Measurements from ENCODE around the gene ARSI.

Gene ARSI

GRCh38 chr5:150263801-150264621 is 38.7 kb downstream of the ARSI start:
- H3K27me3 Mint-ChIP-seq: peaks cover 2% of the 10 kb centered on the region
- ATAC-seq (peak; percentile 27), DNase-seq (no peak)
- H3K4me3 Mint-ChIP-seq: no peak overlapping the region
- no peaks in the 10 kb centered on the region for H3K36me3 Mint-ChIP-seq (ENCODE audit: low read depth)
- no peaks in the 10 kb centered on the region for H3K9me3 Mint-ChIP-seq
- H3K27ac Mint-ChIP-seq: no peak overlapping the region
- H3K4me1 Mint-ChIP-seq: no peaks in the 10 kb centered on the region

- DNase-seq: no peak
- H3K36me3 Mint-ChIP-seq (ENCODE audit: low read depth): no peaks in the 10 kb centered on the region
- no peak overlapping the region for H3K4me3 Mint-ChIP-seq
- no peak overlapping the region for H3K27ac Mint-ChIP-seq
- no peaks in the 10 kb centered on the region for H3K4me1 Mint-ChIP-seq
- no peak for ATAC-seq
- H3K9me3 Mint-ChIP-seq: no peaks in the 10 kb centered on the region
- H3K27me3 Mint-ChIP-seq: peaks cover 2% of the 10 kb centered on the region
These were observed 39.3 kb downstream of the ARSI start for GRCh38 chr5:150263375-150263775.

GRCh38 chr5:150262502-150262901 is 40.2 kb downstream of the ARSI start:
- ATAC-seq (no peak), DNase-seq (no peak)
- H3K27me3 Mint-ChIP-seq: peaks cover 2% of the 10 kb centered on the region
- no peaks in the 10 kb centered on the region for H3K36me3 Mint-ChIP-seq (ENCODE audit: low read depth)
- H3K4me3 Mint-ChIP-seq: no peak overlapping the region
- no peaks in the 10 kb centered on the region for H3K9me3 Mint-ChIP-seq
- H3K27ac Mint-ChIP-seq: no peak overlapping the region
- H3K4me1 Mint-ChIP-seq: no peaks in the 10 kb centered on the region

- H3K27ac Mint-ChIP-seq: no peak overlapping the region
- peaks cover 2% of the 10 kb centered on the region for H3K27me3 Mint-ChIP-seq
- H3K36me3 Mint-ChIP-seq (ENCODE audit: low read depth): no peaks in the 10 kb centered on the region
- no peaks in the 10 kb centered on the region for H3K9me3 Mint-ChIP-seq
- no peak overlapping the region for H3K4me3 Mint-ChIP-seq
- ATAC-seq (no peak), DNase-seq (no peak)
- no peaks in the 10 kb centered on the region for H3K4me1 Mint-ChIP-seq
These were observed 41.5 kb downstream of the ARSI start for GRCh38 chr5:150261231-150261630.

GRCh38 chr5:150258130-150258529 is 44.6 kb downstream of the ARSI start:
- Mint-ChIP-seq H3K9me3 (no peaks in the 10 kb centered on the region), H3K4me3 (no peak overlapping the region)

GRCh38 chr5:150257424-150257823 is 45.3 kb downstream of the ARSI start:
- no peak overlapping the region for H3K27ac Mint-ChIP-seq
- H3K4me1 Mint-ChIP-seq: no peaks in the 10 kb centered on the region
- H3K9me3 Mint-ChIP-seq: no peaks in the 10 kb centered on the region
- no peak for ATAC-seq
- H3K36me3 Mint-ChIP-seq (ENCODE audit: low read depth): no peaks in the 10 kb centered on the region
- H3K27me3 Mint-ChIP-seq: peaks cover 2% of the 10 kb centered on the region
- DNase-seq: no peak
- H3K4me3 Mint-ChIP-seq: no peak overlapping the region

More at GRCh38 chr5:150258130-150258529, 44.6 kb downstream of the ARSI start:
- Mint-ChIP-seq H3K4me1 (no peaks in the 10 kb centered on the region), H3K36me3 (ENCODE audit: low read depth) (no peaks in the 10 kb centered on the region), H3K27me3 (peaks cover 2% of the 10 kb centered on the region), H3K27ac (no peak overlapping the region)
- no peak for ATAC-seq
- no peak for DNase-seq

- Mint-ChIP-seq H3K4me3 (no peak overlapping the region), H3K9me3 (no peaks in the 10 kb centered on the region), H3K27ac (no peak overlapping the region)
These were observed 46.2 kb downstream of the ARSI start for GRCh38 chr5:150256410-150257064.

GRCh38 chr5:150255659-150256409 is 46.9 kb downstream of the ARSI start:
- no peak for ATAC-seq
- no peak for DNase-seq

More at GRCh38 chr5:150256410-150257064, 46.2 kb downstream of the ARSI start:
- DNase-seq (no peak), ATAC-seq (no peak)
- no peaks in the 10 kb centered on the region for H3K4me1 Mint-ChIP-seq
- H3K36me3 Mint-ChIP-seq (ENCODE audit: low read depth): no peaks in the 10 kb centered on the region
- peaks cover 2% of the 10 kb centered on the region for H3K27me3 Mint-ChIP-seq

GRCh38 chr5:150254774-150255173 is 47.9 kb downstream of the ARSI start:
- Mint-ChIP-seq H3K36me3 (ENCODE audit: low read depth) (no peaks in the 10 kb centered on the region), H3K9me3 (no peaks in the 10 kb centered on the region), H3K27ac (no peak overlapping the region), H3K4me1 (no peaks in the 10 kb centered on the region), H3K27me3 (no peaks in the 10 kb centered on the region), H3K4me3 (no peak overlapping the region)
- DNase-seq: no peak
- ATAC-seq: no peak

More at GRCh38 chr5:150255659-150256409, 46.9 kb downstream of the ARSI start:
- Mint-ChIP-seq H3K4me1 (no peaks in the 10 kb centered on the region), H3K4me3 (no peak overlapping the region), H3K9me3 (no peaks in the 10 kb centered on the region), H3K27ac (no peak overlapping the region), H3K27me3 (peaks cover 2% of the 10 kb centered on the region), H3K36me3 (ENCODE audit: low read depth) (no peaks in the 10 kb centered on the region)

- Mint-ChIP-seq H3K27me3 (peaks cover under 1% of the 10 kb centered on the region), H3K4me1 (no peaks in the 10 kb centered on the region), H3K4me3 (no peak overlapping the region), H3K27ac (no peak overlapping the region), H3K9me3 (no peaks in the 10 kb centered on the region), H3K36me3 (ENCODE audit: low read depth) (no peaks in the 10 kb centered on the region)
- DNase-seq: no peak
- no peak for ATAC-seq
These were observed 48.3 kb downstream of the ARSI start for GRCh38 chr5:150254363-150254762.

GRCh38 chr5:150253416-150254208 is 49.1 kb downstream of the ARSI start:
- no peaks in the 10 kb centered on the region for H3K9me3 Mint-ChIP-seq
- H3K36me3 Mint-ChIP-seq (ENCODE audit: low read depth): no peaks in the 10 kb centered on the region
- H3K27ac Mint-ChIP-seq: no peak overlapping the region
- DNase-seq (no peak), ATAC-seq (no peak)
- H3K27me3 Mint-ChIP-seq: peaks cover 1% of the 10 kb centered on the region
- H3K4me1 Mint-ChIP-seq: no peaks in the 10 kb centered on the region
- no peak overlapping the region for H3K4me3 Mint-ChIP-seq

- Mint-ChIP-seq H3K36me3 (ENCODE audit: low read depth) (no peaks in the 10 kb centered on the region), H3K4me1 (no peaks in the 10 kb centered on the region), H3K27me3 (peaks cover 1% of the 10 kb centered on the region), H3K27ac (no peak overlapping the region), H3K9me3 (no peaks in the 10 kb centered on the region), H3K4me3 (no peak overlapping the region)
- ATAC-seq (no peak), DNase-seq (no peak)
These were observed 50.2 kb downstream of the ARSI start for GRCh38 chr5:150252489-150252888.

GRCh38 chr5:150251504-150251903 is 51.2 kb downstream of the ARSI start:
- no peak overlapping the region for H3K4me3 Mint-ChIP-seq
- H3K4me1 Mint-ChIP-seq: no peaks in the 10 kb centered on the region
- DNase-seq (no peak), ATAC-seq (no peak)
- H3K27me3 Mint-ChIP-seq: peaks cover 1% of the 10 kb centered on the region
- no peaks in the 10 kb centered on the region for H3K36me3 Mint-ChIP-seq (ENCODE audit: low read depth)
- H3K27ac Mint-ChIP-seq: no peak overlapping the region
- no peaks in the 10 kb centered on the region for H3K9me3 Mint-ChIP-seq

GRCh38 chr5:150249744-150250143 is 53.0 kb downstream of the ARSI start:
- Mint-ChIP-seq H3K27me3 (peaks cover 1% of the 10 kb centered on the region), H3K4me1 (no peaks in the 10 kb centered on the region), H3K27ac (no peak overlapping the region), H3K9me3 (no peaks in the 10 kb centered on the region), H3K4me3 (no peak overlapping the region), H3K36me3 (ENCODE audit: low read depth) (no peaks in the 10 kb centered on the region)
- DNase-seq (no peak), ATAC-seq (no peak)

Data from activated naive CD8-positive, alpha-beta T cell treated with anti-CD3 and anti-CD28 coated beads, Interleukin-2, amount 50 U/mL, for 24 hours (primary cell).